Panc1 (cell line): ENCODE measurements around the gene F2. TPM values are rescaled to one million over a fixed set of nuclear protein-coding genes. Genes with fewer than 3 reads are reported as not detected.

ENCODE experiments used
- ATAC-seq: fragments of 200-7000 bp; cut with Tn5 transposase; 2 replicates; pipeline ENCODE4 v1.9.1; 2020; ENCODE audit warnings: mild to moderate bottlenecking, moderate library complexity
- BruUV-seq: library from RNA; stranded (reverse); fragments of 400-500 nt; replicated peaks from 2 replicates; lab custom pipeline; 2021; lab: Mats Ljungman, UMichigan
- CTCF ChIA-PET: fragments of 300-600 bp; sonication (Branson Sonifier 250); formaldehyde crosslinking; loops from one replicate; lab custom pipeline; 2022; ENCODE audit warnings: antibody characterized with exemption; lab: Charles Lee
- POLR2A ChIA-PET: fragments of 300-600 bp; sonication (Branson Sonifier 250); formaldehyde crosslinking; loops from one replicate; lab custom pipeline; 2022; ENCODE audit warnings: antibody characterized with exemption; lab: Charles Lee
- DNase-seq: peaks from one replicate; pipeline ENCODE4 v3.0.0-alpha.2; 2010; ENCODE audit warnings: low read depth, low spot score
- H3K27ac ChIP-seq: 2 replicates; pipeline ENCODE4 v1.5.1; 2011; ENCODE audit warnings: mild to moderate bottlenecking, low read length, inconsistent platforms
- H3K27me3 ChIP-seq: fragments of 200-500 bp; sonication (Bioruptor generic); 2 replicates; pipeline ENCODE4 v1.6.0; 2014; ENCODE audit warnings: low read length, inconsistent platforms; ENCODE audit not compliant: control insufficient read depth, insufficient read depth
- H3K36me3 ChIP-seq: fragments of 200-500 bp; sonication (Bioruptor generic); 2 replicates; pipeline ENCODE4 v1.5.1; 2014; ENCODE audit warnings: inconsistent platforms, mild to moderate bottlenecking, low read length, moderate library complexity; ENCODE audit not compliant: control insufficient read depth, insufficient read depth
- H3K4me1 ChIP-seq: 2 replicates; pipeline ENCODE4 v1.5.1; 2011; ENCODE audit warnings: inconsistent platforms, mild to moderate bottlenecking, low read length, moderate library complexity; ENCODE audit not compliant: control insufficient read depth, insufficient read depth
- H3K4me3 ChIP-seq, 2 experiments: 2 replicates each; pipeline ENCODE4 v1.5.1; 2011 to 2012; ENCODE audit warnings: low read depth in 2 of 2, low read length in 2 of 2, mild to moderate bottlenecking in 2 of 2, inconsistent platforms in 1 of 2, moderate library complexity in 1 of 2
- H3K9me3 ChIP-seq: fragments of 200-500 bp; sonication (Bioruptor generic); 2 replicates; pipeline ENCODE4 v1.5.1; 2014; ENCODE audit warnings: low read depth, mild to moderate bottlenecking, inconsistent platforms, low read length, moderate library complexity; ENCODE audit not compliant: control insufficient read depth, insufficient read depth
- CTCF ChIP-seq: fragments of 450-650 bp; IDR thresholded peaks from 2 replicates; pipeline ENCODE4 v1.5.1; 2017; ENCODE audit warnings: mild to moderate bottlenecking
- POLR2AphosphoS5 ChIP-seq: IDR thresholded peaks from 2 replicates; pipeline ENCODE4 v1.6.1; 2012; ENCODE audit warnings: mild to moderate bottlenecking, low read depth, low read length, moderate library complexity
- REST ChIP-seq, 2 experiments: IDR thresholded peaks; 2 replicates each; pipeline ENCODE4 v1.6.1; 2011 to 2012; ENCODE audit warnings: low read depth in 2 of 2, control low read depth in 1 of 2, low read length in 1 of 2, mild to moderate bottlenecking in 1 of 2, moderate library complexity in 1 of 2; ENCODE audit not compliant: insufficient read depth in 1 of 2
- SIN3A ChIP-seq: IDR thresholded peaks from 2 replicates; pipeline ENCODE4 v1.6.1; 2012; ENCODE audit warnings: low read depth, mild to moderate bottlenecking, low read length, moderate library complexity, borderline replicate concordance; ENCODE audit not compliant: insufficient read depth
- TCF7L2 ChIP-seq: IDR thresholded peaks from 2 replicates; pipeline ENCODE4 v1.6.1; 2011; ENCODE audit warnings: mild to moderate bottlenecking, low read depth, low read length, inconsistent platforms
- in situ Hi-C: cut with HindIII; loops from 2 replicates; pipeline ENCODE4 v1.10.0; 2016; ENCODE audit warnings: low sequenced_read_pairs, low pct_unique_long_range_greater_than_20kb
- intact Hi-C: fragments of 100-400 bp; cut with micrococcal nuclease; formaldehyde crosslinking; loops from one replicate; pipeline ENCODE4 v1.10.0; 2022; ENCODE audit not compliant: unreplicated experiment
- total RNA-seq: library from RNA; stranded (reverse); gene quantifications from one replicate; pipeline ENCODE4 v1.2.1, GENCODE V29; 2021; ENCODE audit not compliant: unreplicated experiment

The F2 gene
- total RNA-seq, 1 experiment from 2014 or later, result 0.64 TPM

- CTCF ChIA-PET, result no interaction called here
These were observed 6.6 kb downstream of the F2 start for GRCh38 chr11:46725338-46726205.

More at GRCh38 chr11:46725338-46726205, 6.6 kb downstream of the F2 start:
- intact Hi-C loops (no loop called here), in situ Hi-C loops (no loop called here)
- H3K4me3 ChIP-seq, result no peak overlapping the region
- BruUV-seq, result no TSS peak
- no peaks in the 10 kb centered on the region for H3K9me3 ChIP-seq
- POLR2A ChIA-PET, result no interaction called here
- DNase-seq (no peak), ATAC-seq (no peak)
- no peak overlapping the region for H3K27ac ChIP-seq
- H3K36me3 ChIP-seq, result no peaks in the 10 kb centered on the region
- TF ChIP-seq POLR2AphosphoS5 (no peak), CTCF (no peak), TCF7L2 (no peak), REST (IDR thresholded peaks at IDR 0.05; ENCODE audit: insufficient read depth in 1 of 2, low read depth in 2 of 2, low read length in 1 of 2) (no peak), SIN3A (no peak)
- H3K27me3 ChIP-seq, result no peaks in the 10 kb centered on the region
- H3K4me1 ChIP-seq, result no peaks in the 10 kb centered on the region; the same call in 1 of the 2 replicates
